ENCODE results near the gene PGBD5.

The PGBD5 gene

GRCh38 chr1:230377324-230377723 is 48.8 kb downstream of the PGBD5 start:
- no peak for DNase-seq (ENCODE audit: low read depth in 1 of 2, low spot score in 1 of 2)
- no peak for TF ChIP-seq JUND (IDR thresholded peaks at IDR 0.05; ENCODE audit: low read depth)
- in situ Hi-C loops (cut with HindIII; ENCODE audit: low pct_unique_long_range_greater_than_20kb, low sequenced_read_pairs) = no loop called here

DNA sequence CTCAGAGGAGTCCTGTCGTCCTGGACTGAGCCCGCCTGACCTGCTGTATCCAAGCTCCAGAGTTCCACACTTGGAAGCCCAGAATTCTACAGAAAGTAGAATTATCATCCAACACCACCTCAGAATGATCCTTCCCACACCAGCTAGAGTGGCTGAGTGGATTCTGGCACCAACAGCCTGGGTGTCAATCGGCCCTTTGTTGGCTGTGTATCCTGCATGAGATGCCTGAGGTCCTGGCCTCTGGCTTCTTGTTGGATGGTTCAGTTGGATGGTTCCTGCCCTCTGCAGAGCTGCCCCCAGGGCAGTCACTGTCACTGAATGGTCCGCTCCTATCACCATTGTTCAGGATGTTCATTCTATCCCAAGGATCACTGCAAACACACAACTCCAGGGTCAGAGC is 49.8 kb downstream of the PGBD5 start:
- no peak for DNase-seq (ENCODE audit: low read depth in 1 of 2, low spot score in 1 of 2)
- TF ChIP-seq JUND (IDR thresholded peaks at IDR 0.05; ENCODE audit: low read depth) = no peak
- in situ Hi-C loops (cut with HindIII; ENCODE audit: low pct_unique_long_range_greater_than_20kb, low sequenced_read_pairs) = no loop called here

GRCh38 chr1:230375780-230376179 is 50.4 kb downstream of the PGBD5 start:
- DNase-seq (ENCODE audit: low read depth in 1 of 2, low spot score in 1 of 2) = no peak
- TF ChIP-seq JUND (IDR thresholded peaks at IDR 0.05; ENCODE audit: low read depth) = no peak
- in situ Hi-C loops (cut with HindIII; ENCODE audit: low pct_unique_long_range_greater_than_20kb, low sequenced_read_pairs) = no loop called here

DNA sequence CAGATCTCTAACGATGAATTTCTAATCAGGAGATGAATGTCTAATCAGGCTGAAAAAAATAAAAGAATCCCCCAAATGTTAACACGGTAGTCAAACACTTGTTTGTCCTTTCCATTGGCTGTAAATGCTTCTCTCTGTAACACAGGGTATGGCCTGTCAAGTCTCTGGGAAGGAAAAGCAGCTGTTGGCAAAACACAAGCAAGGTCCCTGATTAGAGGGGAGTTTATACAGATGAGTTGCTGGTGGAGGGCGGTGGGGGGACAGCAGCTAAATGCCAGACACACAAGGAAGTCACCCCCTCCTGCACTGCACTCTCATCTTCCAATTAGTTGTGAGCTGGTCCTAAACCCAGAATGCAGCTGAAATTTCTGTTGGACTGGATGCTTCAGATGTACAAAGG is 51.0 kb downstream of the PGBD5 start:
- DNase-seq (ENCODE audit: low read depth in 1 of 2, low spot score in 1 of 2) = no peak
- in situ Hi-C loops (cut with HindIII; ENCODE audit: low pct_unique_long_range_greater_than_20kb, low sequenced_read_pairs) = no loop called here
- TF ChIP-seq JUND (IDR thresholded peaks at IDR 0.05; ENCODE audit: low read depth) = no peak

DNA sequence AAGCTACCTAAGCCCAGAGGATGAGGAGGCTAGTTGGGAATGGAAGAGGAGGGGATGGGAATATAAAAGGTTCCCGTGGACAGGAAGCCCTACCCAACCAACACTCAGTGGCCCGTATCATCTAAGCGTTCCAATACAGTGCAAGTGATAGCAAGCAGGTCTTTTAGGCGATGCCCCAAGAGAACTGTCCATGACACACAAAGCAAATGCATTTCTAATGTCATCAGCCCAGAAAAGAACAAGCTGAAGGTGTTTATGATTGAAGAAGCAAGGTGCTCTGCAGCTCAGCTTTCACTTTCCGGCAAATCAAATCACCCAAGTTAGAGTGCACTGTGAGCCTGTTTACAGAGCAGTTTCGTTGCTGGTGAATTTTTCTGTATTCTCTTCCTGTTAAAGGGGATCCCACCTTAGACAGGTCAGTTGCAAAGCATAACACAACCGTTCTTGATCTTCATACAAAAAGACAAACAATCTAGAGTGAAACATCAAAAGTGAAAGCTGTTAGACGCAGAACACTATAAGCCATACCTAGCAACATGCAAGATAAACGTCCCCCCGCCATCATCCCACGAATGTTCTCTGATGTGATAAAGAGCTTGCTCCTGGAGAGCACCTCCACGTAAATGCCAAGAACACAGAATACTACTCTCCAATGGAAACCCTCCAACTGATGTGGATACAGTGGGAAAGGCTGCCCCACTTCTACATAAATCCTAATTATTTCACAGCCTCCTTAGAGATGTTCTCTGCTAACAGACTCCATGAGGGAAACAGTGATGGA is 54.0 kb downstream of the PGBD5 start:
- in situ Hi-C loops (cut with HindIII; ENCODE audit: low pct_unique_long_range_greater_than_20kb, low sequenced_read_pairs) = no loop called here
- DNase-seq (ENCODE audit: low read depth in 1 of 2, low spot score in 1 of 2) = no peak
- no peak for TF ChIP-seq JUND (IDR thresholded peaks at IDR 0.05; ENCODE audit: low read depth)

- in situ Hi-C loops (cut with HindIII; ENCODE audit: low pct_unique_long_range_greater_than_20kb, low sequenced_read_pairs) = no loop called here
- DNase-seq (ENCODE audit: low read depth in 1 of 2, low spot score in 1 of 2) = no peak
- TF ChIP-seq JUND (IDR thresholded peaks at IDR 0.05; ENCODE audit: low read depth) = no peak
Observed at GRCh38 chr1:230370109-230370508, 56.0 kb downstream of the PGBD5 start.

- in situ Hi-C loops (cut with HindIII; ENCODE audit: low pct_unique_long_range_greater_than_20kb, low sequenced_read_pairs) = no loop called here
- TF ChIP-seq JUND (IDR thresholded peaks at IDR 0.05; ENCODE audit: low read depth) = no peak
- DNase-seq (ENCODE audit: low read depth in 1 of 2, low spot score in 1 of 2) = no peak
Observed at GRCh38 chr1:230368871-230369270, 57.3 kb downstream of the PGBD5 start.

- no peak for DNase-seq (ENCODE audit: low read depth in 1 of 2, low spot score in 1 of 2)
- no peak for TF ChIP-seq JUND (IDR thresholded peaks at IDR 0.05; ENCODE audit: low read depth)
- in situ Hi-C loops (cut with HindIII; ENCODE audit: low pct_unique_long_range_greater_than_20kb, low sequenced_read_pairs) = no loop called here
Observed at GRCh38 chr1:230368363-230368762, 57.8 kb downstream of the PGBD5 start.

DNA sequence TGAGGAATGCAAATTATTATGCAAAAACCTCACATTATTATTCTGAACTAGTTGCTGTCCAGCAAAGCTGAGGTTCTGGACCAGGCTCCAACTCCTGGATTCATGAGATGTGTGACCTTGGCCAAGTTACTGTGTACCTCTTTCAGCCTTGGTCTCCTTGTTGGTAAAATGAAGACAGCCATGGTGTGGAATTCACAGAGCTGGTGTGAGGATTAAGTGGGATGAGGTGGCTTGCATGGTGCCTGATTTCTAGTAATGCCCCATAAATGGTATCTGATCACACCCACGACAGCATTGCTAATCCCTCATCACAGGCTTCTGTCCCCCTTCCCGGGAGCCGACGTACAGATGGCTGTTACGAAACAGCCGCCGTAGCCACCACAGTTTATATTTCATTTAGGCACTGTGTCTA is 59.6 kb downstream of the PGBD5 start:
- no peak for DNase-seq (ENCODE audit: low read depth in 1 of 2, low spot score in 1 of 2)
- TF ChIP-seq JUND (IDR thresholded peaks at IDR 0.05; ENCODE audit: low read depth) = no peak
- in situ Hi-C loops (cut with HindIII; ENCODE audit: low pct_unique_long_range_greater_than_20kb, low sequenced_read_pairs) = no loop called here

GRCh38 chr1:230365723-230366307 is 60.3 kb downstream of the PGBD5 start:
- DNase-seq (ENCODE audit: low read depth in 1 of 2, low spot score in 1 of 2) = peak in 1 of 2 experiments; percentile 16
- in situ Hi-C loops (cut with HindIII; ENCODE audit: low pct_unique_long_range_greater_than_20kb, low sequenced_read_pairs) = no loop called here
- TF ChIP-seq JUND (IDR thresholded peaks at IDR 0.05; ENCODE audit: low read depth) = no peak

DNA sequence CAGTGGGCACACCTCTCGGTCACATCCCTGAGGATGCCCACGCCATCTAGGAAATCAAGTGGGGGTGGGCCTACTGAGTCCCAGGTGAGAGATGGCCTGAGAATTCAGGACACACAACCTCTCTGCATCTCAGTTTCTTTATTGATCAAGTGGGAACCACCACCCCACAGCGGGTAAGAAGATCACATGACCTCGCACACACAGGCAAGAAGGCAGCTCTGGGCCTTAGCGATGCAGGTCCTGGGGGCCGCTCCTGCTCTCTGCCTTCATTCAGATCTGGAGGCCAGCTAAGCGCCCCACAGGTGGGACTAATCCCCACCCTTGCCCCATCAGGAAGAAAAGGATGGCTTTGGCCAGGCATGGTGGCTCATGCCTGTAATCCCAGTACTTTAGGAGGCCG is 63.2 kb downstream of the PGBD5 start:
- DNase-seq (ENCODE audit: low read depth in 1 of 2, low spot score in 1 of 2) = no peak
- in situ Hi-C loops (cut with HindIII; ENCODE audit: low pct_unique_long_range_greater_than_20kb, low sequenced_read_pairs) = no loop called here
- TF ChIP-seq JUND (IDR thresholded peaks at IDR 0.05; ENCODE audit: low read depth) = no peak

GRCh38 chr1:230361941-230362340 is 64.2 kb downstream of the PGBD5 start:
- DNase-seq (ENCODE audit: low read depth in 1 of 2, low spot score in 1 of 2) = no peak
- in situ Hi-C loops (cut with HindIII; ENCODE audit: low pct_unique_long_range_greater_than_20kb, low sequenced_read_pairs) = no loop called here

DNA sequence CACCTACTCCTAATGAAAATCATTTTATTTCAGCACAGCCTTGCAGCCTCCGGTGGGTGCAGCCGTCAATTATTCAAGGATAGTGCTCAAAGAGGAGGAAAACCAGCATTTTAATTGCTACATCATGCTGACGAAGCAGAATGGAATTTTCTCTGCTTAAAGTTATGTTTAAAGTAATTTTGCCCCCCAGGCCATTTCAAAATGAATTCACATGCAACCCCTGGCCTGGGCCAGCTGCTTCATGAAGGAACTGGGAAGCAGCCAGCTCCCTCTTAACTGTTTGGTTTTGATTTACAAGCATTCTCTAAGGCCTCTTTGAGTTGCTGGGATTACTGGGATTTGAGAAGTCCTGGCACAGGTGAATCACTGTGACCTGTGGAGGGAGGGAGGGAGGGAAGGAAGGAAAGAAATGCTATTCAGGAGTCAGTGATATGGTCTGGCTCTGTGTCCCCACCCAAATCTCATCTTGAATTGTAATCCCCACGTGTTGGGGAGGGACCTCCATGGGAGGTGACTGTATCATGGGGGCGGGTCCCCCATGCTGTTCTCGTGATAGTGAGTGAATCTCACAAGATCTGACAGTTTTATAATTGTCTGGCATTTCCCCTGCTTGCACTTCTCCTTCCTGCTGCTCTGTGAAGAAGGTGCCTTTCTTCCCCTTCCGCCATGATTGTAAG is 66.0 kb downstream of the PGBD5 start:
- TF ChIP-seq JUND (IDR thresholded peaks at IDR 0.05; ENCODE audit: low read depth) = no peak
- peak in 1 of 2 experiments; percentile 22 for DNase-seq (ENCODE audit: low read depth in 1 of 2, low spot score in 1 of 2)
- in situ Hi-C loops (cut with HindIII; ENCODE audit: low pct_unique_long_range_greater_than_20kb, low sequenced_read_pairs) = no loop called here

More at GRCh38 chr1:230361941-230362340, 64.2 kb downstream of the PGBD5 start:
- no peak for TF ChIP-seq JUND (IDR thresholded peaks at IDR 0.05; ENCODE audit: low read depth)
